ENCODE results near the gene RNF223.

Gene RNF223

DNA sequence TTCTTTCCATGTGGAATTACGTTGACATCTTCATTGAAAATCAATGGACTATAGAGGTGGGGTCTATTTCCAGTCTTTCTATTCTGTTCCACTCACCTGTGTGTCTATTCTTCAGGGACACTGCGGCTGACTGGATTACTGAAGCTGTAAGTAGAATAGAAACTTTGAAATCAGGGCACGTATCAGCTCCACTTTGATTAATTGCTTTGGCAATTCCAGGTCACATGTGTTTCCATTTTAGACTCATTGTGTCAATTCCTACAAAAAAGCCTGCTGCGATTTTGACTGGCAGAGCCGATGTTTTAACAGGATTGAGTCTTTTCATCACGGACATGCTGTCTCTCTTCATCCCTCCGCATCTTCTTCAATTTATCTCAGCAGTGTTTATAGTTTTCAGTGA lies 20.9 kb upstream of the RNF223 start:
- TF ChIP-seq CTCF (conservative IDR thresholded peaks at IDR 0.05; ENCODE audit: control insufficient read depth, insufficient read depth, low read depth, low read length): no peak
- no peak overlapping the region for H3K4me3 ChIP-seq (ENCODE audit: control insufficient read depth, low read depth, low read length)
- DNase-seq (ENCODE audit: low read depth): no peak

GRCh38 chr1:1093610-1093943 lies 19.5 kb upstream of the RNF223 start:
- H3K4me3 ChIP-seq (ENCODE audit: control insufficient read depth, low read depth, low read length): no peak overlapping the region
- no peak for DNase-seq (ENCODE audit: low read depth)
- TF ChIP-seq CTCF (conservative IDR thresholded peaks at IDR 0.05; ENCODE audit: control insufficient read depth, insufficient read depth, low read depth, low read length): no peak

DNA sequence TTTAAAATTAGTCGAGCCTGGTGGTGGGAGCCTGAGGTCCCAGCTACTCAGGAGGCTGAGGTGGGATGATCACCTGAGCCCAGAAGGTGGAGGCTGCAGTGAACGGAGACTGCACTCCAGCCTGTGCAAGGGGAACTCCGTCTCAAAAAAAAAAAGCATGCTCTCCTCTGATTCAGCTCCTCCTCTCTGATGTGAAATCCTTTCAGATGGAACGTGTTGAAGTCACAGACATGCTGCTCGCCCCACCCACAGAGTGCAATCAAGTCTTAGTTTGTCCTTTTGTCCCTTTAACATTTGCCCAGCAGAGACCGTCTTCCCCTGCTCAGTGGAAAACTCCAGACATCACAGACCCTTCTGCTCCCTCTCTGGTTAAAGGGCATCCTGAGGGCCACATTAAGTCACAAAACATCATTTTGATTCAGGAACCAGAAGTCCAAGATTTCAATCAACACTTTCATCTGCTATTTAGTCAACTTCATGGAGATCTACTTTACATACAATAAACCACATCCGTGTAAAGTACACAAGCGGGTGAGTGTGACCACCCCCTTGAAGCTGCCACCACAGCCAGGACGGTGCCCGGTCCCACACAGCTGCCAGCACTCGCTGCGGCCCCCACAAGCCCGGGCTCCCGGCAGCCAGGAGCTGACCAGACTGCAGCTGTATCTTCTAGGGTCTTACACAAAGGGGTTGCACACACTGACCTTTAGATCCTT lies 18.9 kb upstream of the RNF223 start:
- H3K4me3 ChIP-seq (ENCODE audit: control insufficient read depth, low read depth, low read length): no peak overlapping the region
- no peak for DNase-seq (ENCODE audit: low read depth)
- TF ChIP-seq CTCF (conservative IDR thresholded peaks at IDR 0.05; ENCODE audit: control insufficient read depth, insufficient read depth, low read depth, low read length): no peak

DNA sequence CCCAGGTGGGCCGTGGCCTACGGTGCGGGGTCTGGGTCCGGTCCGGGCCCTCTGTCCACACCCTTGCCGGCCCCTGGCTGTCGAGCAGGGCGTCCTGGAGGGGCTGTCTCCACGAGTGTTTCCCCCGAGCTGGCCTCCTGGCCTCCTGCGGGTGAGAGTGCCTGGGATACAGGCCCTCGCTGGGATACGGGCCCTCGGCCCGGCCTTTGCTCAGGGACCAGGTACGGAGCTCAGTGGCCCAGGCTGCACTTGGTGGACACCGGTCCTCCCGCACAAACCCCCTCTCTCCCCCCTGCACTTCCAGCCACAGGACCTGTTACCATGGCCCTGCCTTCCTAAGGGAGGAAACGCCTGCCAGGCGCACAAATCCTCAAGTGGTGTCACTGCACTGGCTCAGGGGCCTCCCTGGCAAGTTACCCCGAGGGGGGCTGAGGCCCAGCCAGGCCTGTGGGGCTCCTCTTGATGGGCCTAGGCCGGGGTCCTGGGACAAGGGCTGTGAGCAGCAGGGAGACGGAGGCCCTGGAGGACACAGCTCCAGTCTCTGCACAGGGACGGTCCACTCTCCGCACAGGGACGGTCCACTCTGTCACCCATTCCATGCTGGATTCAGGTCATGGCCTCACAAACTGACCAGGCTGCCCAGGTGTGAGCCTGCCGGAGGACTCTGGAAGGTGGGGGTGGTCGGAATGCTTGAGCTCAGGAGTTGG lies 18.2 kb upstream of the RNF223 start:
- no peak for TF ChIP-seq CTCF (conservative IDR thresholded peaks at IDR 0.05; ENCODE audit: control insufficient read depth, insufficient read depth, low read depth, low read length)
- no peak overlapping the region for H3K4me3 ChIP-seq (ENCODE audit: control insufficient read depth, low read depth, low read length)
- DNase-seq (ENCODE audit: low read depth): no peak

- no peak for TF ChIP-seq CTCF (conservative IDR thresholded peaks at IDR 0.05; ENCODE audit: control insufficient read depth, insufficient read depth, low read depth, low read length)
- no peak for DNase-seq (ENCODE audit: low read depth)
- no peak overlapping the region for H3K4me3 ChIP-seq (ENCODE audit: control insufficient read depth, low read depth, low read length)
Measured at GRCh38 chr1:1091344-1092148, 17.4 kb upstream of the RNF223 start.

DNA sequence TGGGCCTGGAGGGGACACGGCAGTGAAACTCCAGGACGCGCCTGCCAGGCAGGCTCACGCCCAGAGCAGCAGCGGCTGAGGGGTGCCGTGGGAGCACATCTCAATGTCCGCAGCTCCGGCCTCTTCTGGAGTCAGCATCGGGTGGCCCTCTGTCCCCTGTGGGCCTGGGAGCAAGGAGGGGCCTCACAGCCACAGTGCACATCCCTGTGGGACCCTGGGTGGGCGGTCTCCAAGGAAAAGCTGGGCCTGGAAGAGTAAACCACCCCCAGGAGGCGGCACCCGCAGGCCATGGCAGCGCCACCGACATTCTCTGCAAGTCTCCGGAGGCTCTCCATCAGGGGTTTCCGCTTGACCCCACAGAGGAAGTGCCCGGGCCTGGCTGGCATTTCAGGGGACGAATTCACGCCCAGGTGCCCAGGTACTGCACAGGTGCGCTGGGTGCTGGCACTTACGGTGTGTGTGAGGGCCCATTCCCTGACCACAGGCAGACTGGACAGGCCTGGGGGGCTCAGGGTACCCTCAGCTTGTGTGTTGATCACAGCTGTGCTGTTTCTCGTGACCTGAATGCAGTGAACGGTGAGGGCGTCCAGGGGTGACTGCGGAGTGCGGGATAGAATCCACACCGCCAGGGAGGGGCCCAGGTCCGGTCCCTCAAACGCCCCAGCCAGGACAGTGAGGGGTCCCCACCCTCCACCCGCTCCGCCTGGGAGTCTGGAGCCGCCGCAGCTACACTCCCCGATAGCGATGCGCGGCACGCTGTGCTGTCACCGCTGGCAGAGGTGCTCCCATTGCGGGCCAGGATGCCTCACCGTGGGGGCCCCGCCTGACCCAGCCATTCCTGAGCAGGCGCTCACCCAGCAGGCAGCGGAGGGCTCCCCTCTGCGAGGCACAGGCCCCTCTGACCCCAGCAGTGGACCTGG lies 16.6 kb upstream of the RNF223 start:
- no peak for TF ChIP-seq CTCF (conservative IDR thresholded peaks at IDR 0.05; ENCODE audit: control insufficient read depth, insufficient read depth, low read depth, low read length)
- H3K4me3 ChIP-seq (ENCODE audit: control insufficient read depth, low read depth, low read length): no peak overlapping the region
- no peak for DNase-seq (ENCODE audit: low read depth)
